NCI-H345 (cell line): ENCODE results near the gene LPCAT1.
"Not testable (repeated sequence)": the region's sequence is repeated elsewhere in the genome, so short reads cannot be mapped to it uniquely, and the experiment has no call there.

Experiments
- DNase-seq: peaks from one replicate; lab custom pipeline; 2025; lab: John Stamatoyannopoulos, UW

The LPCAT1 gene

GRCh38 chr5:1521671-1522600, 1.8 kb downstream of the LPCAT1 start:
- DNase-seq: no peak

- no peak for DNase-seq
These were observed 2.8 kb downstream of the LPCAT1 start for GRCh38 chr5:1520791-1521453.

GRCh38 chr5:1519631-1520210, 4.0 kb downstream of the LPCAT1 start:
- no peak for DNase-seq

- no peak for DNase-seq
These were observed 5.9 kb downstream of the LPCAT1 start for GRCh38 chr5:1517838-1518237.

GRCh38 chr5:1516615-1517601, 6.9 kb downstream of the LPCAT1 start:
- no peak for DNase-seq

GRCh38 chr5:1515921-1516571, 7.7 kb downstream of the LPCAT1 start:
- no peak for DNase-seq

GRCh38 chr5:1515311-1515920, 8.3 kb downstream of the LPCAT1 start:
- DNase-seq: no peak

GRCh38 chr5:1514819-1515310, 8.9 kb downstream of the LPCAT1 start:
- not testable (repeated sequence) for DNase-seq

GRCh38 chr5:1514027-1514818, 9.5 kb downstream of the LPCAT1 start:
- DNase-seq: no peak

- no peak for DNase-seq
These were observed 10.3 kb downstream of the LPCAT1 start for GRCh38 chr5:1513326-1514026.

- no peak for DNase-seq
These were observed 11.0 kb downstream of the LPCAT1 start for GRCh38 chr5:1512541-1513291.

GRCh38 chr5:1511651-1512540, 11.9 kb downstream of the LPCAT1 start:
- no peak for DNase-seq

GRCh38 chr5:1511048-1511447, 12.7 kb downstream of the LPCAT1 start:
- no peak for DNase-seq

GRCh38 chr5:1510631-1511030, 13.1 kb downstream of the LPCAT1 start:
- DNase-seq: no peak

- DNase-seq: no peak
These were observed 13.6 kb downstream of the LPCAT1 start for GRCh38 chr5:1510151-1510561.

GRCh38 chr5:1509346-1510085, 14.2 kb downstream of the LPCAT1 start:
- no peak for DNase-seq
